Parathyroid adenoma (tissue), 2 donors: ENCODE results near the gene SEC23A.
A peak's percentile ranks its signal among the peaks of the same experiment; 100 is the strongest.
"Not testable (repeated sequence)": the region's sequence is repeated elsewhere in the genome, so short reads cannot be mapped to it uniquely, and the experiment has no call there.

Experiments
- H2AFZ ChIP-seq: fragments of 300-600 bp; sonication (generic); one replicate; pipeline ENCODE4 v1.7.0; 2017; ENCODE audit warnings: antibody characterized with exemption, mild to moderate bottlenecking
- H3K27ac ChIP-seq: fragments of 300-600 bp; sonication (generic); one replicate; pipeline ENCODE4 v1.7.0; 2017
- H3K27me3 ChIP-seq: fragments of 300-600 bp; sonication (generic); one replicate; pipeline ENCODE4 v1.7.0; 2017; ENCODE audit warnings: low read length; ENCODE audit not compliant: control insufficient read depth, insufficient read depth
- H3K36me3 ChIP-seq: fragments of 300-600 bp; sonication (generic); one replicate; pipeline ENCODE4 v1.7.0; 2017; ENCODE audit warnings: low read length; ENCODE audit not compliant: control insufficient read depth, insufficient read depth
- H3K4me1 ChIP-seq: fragments of 300-600 bp; sonication (generic); one replicate; pipeline ENCODE4 v1.7.0; 2017; ENCODE audit warnings: control low read depth
- H3K4me2 ChIP-seq: fragments of 300-600 bp; sonication (generic); one replicate; pipeline ENCODE4 v1.7.0; 2017; ENCODE audit warnings: low read length
- H3K4me3 ChIP-seq: fragments of 300-600 bp; sonication (generic); one replicate; pipeline ENCODE4 v1.7.0; 2017; ENCODE audit warnings: low read depth, low read length
- H3K79me2 ChIP-seq: fragments of 300-600 bp; sonication (generic); one replicate; pipeline ENCODE4 v1.7.0; 2017; ENCODE audit warnings: control low read depth
- H3K9ac ChIP-seq: fragments of 300-600 bp; sonication (generic); one replicate; pipeline ENCODE4 v1.7.0; 2017; ENCODE audit warnings: mild to moderate bottlenecking
- H3K9me3 ChIP-seq: fragments of 300-600 bp; sonication (generic); one replicate; pipeline ENCODE4 v1.7.0; 2017; ENCODE audit warnings: low read length; ENCODE audit not compliant: control insufficient read depth
- CTCF ChIP-seq: fragments of 300-600 bp; sonication (generic); IDR thresholded peaks from one replicate; pipeline ENCODE4 v1.7.0; 2017; ENCODE audit warnings: antibody characterized with exemption, mild to moderate bottlenecking
- donor health status: primary hyperparathyroidism.

The SEC23A gene

DNA sequence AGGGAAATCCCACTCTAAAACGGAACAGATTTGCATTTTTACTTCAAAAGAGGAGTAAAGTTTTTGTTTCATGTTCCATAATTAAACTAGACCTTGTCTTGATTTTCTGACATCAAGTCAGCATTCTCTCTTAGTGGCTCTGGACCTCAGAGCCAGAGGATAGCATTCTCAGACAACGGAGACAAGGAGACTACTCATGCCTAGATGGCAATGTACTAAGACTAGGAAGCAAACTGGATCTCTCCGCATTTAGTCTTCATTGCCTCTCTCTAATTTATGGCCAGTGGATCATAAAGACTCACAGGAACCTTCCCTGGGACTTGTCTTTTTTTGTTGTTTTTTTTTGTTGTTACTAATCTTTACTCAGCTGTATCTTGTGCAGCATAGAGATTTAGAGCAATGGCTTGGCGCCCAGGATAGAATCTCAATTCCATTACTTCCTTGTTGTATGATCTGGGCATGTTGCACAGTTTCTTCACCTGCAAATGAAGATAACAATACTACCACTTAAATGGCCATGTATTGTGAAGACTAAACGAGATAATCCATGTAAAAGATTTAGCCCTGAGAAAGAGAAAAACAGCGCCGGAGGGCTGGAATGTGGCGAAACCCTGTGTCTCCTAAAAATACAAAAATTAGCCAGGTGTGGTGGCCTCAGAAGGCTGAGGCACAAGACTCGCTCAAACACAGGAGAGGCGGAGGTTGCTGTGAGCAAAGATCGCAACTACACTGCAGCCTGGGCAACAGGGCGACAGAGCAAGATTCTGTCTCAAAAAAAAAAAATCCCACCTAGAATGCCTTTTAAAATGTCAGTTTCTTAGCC lies 7.1 kb upstream of the SEC23A start:
- Histone ChIP-seq H3K9ac (no peak overlapping the region), H3K27me3 (no peaks in the 10 kb centered on the region), H3K27ac (no peak overlapping the region), H3K4me1 (peaks cover 4% of the 10 kb centered on the region), H3K79me2 (peaks cover 18% of the 10 kb centered on the region), H3K4me2 (no peak overlapping the region), H3K9me3 (no peaks in the 10 kb centered on the region), H3K36me3 (no peaks in the 10 kb centered on the region), H2AFZ (no peak overlapping the region), H3K4me3 (no peak overlapping the region)
- TF ChIP-seq CTCF, result no peak

- no peak overlapping the region for H3K4me3 ChIP-seq
- TF ChIP-seq CTCF, result no peak
- no peak overlapping the region for H3K4me2 ChIP-seq
- peaks cover 11% of the 10 kb centered on the region for H3K4me1 ChIP-seq
- H3K27ac ChIP-seq, result no peak overlapping the region
- H3K36me3 ChIP-seq, result no peaks in the 10 kb centered on the region
- H3K9ac ChIP-seq, result no peak overlapping the region
- H2AFZ ChIP-seq, result no peak overlapping the region
- H3K79me2 ChIP-seq, result peaks cover 16% of the 10 kb centered on the region
- H3K27me3 ChIP-seq, result no peaks in the 10 kb centered on the region
- H3K9me3 ChIP-seq, result no peaks in the 10 kb centered on the region
These were observed 5.8 kb upstream of the SEC23A start for GRCh38 chr14:39108791-39109190.

- H3K27me3 ChIP-seq, result no peaks in the 10 kb centered on the region
- peaks cover 11% of the 10 kb centered on the region for H3K4me1 ChIP-seq
- H2AFZ ChIP-seq, result no peak overlapping the region
- TF ChIP-seq CTCF, result no peak
- H3K4me2 ChIP-seq, result no peak overlapping the region
- H3K79me2 ChIP-seq, result peaks cover 16% of the 10 kb centered on the region
- H3K27ac ChIP-seq, result no peak overlapping the region
- H3K9ac ChIP-seq, result no peak overlapping the region
- H3K4me3 ChIP-seq, result no peak overlapping the region
- H3K9me3 ChIP-seq, result no peaks in the 10 kb centered on the region
- H3K36me3 ChIP-seq, result no peaks in the 10 kb centered on the region
These were observed 4.6 kb upstream of the SEC23A start for GRCh38 chr14:39107591-39107996.

GRCh38 chr14:39104078-39104801 lies 1.2 kb upstream of the SEC23A start:
- H3K4me3 ChIP-seq, result peak overlapping the region; percentile 75
- peaks cover 11% of the 10 kb centered on the region for H3K4me1 ChIP-seq
- peak overlapping the region; percentile 86 for H3K27ac ChIP-seq
- H3K9me3 ChIP-seq, H3K36me3 ChIP-seq, H3K9ac ChIP-seq, H3K27me3 ChIP-seq: not testable (repeated sequence)
- peaks cover 16% of the 10 kb centered on the region for H3K79me2 ChIP-seq
- peak overlapping the region; percentile 91 for H2AFZ ChIP-seq
- H3K4me2 ChIP-seq, result peak overlapping the region; percentile 75

DNA sequence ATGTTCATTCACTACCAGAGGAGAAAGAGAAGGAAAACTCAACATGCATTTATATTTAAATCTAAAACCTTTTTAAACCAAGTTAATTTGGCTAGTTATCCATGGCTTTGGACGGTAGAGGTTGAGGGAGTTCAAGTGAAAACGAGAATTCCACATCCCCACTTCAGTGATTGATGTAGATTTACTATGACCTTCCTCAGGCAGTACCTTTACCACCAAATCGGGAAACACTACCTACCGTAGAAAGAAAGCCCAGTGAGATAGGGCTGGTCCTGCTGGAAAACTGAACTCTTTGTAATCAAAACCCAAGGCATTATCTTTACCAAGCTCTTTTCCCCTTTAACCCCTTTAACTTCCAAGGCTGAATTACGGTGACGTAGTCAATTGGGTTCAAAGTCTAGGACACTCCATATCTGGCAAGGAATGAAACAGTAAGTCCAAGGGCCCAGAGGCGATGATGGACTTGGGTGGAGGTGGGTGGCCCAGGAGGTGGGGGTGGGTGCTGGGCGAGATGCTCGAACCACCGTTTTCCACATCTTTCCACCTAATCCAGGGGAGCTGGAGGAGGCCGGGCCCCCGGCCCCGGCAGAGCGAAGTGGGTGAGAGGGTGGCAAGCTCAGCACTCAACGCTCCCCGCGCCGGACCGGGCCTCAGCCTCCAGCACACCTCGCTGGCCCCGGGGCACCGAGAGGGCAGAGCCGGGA lies 618 bp downstream of the SEC23A start:
- Histone ChIP-seq H3K9me3 (no peaks in the 10 kb centered on the region), H3K36me3 (no peaks in the 10 kb centered on the region), H3K79me2 (peaks cover 12% of the 10 kb centered on the region), H2AFZ (peak overlapping the region; percentile 91), H3K27me3 (no peaks in the 10 kb centered on the region), H3K4me2 (peak overlapping the region; percentile 75), H3K27ac (peak overlapping the region; percentile 86), H3K4me1 (peaks cover 11% of the 10 kb centered on the region), H3K4me3 (peak overlapping the region; percentile 75), H3K9ac (peak overlapping the region; percentile 70)
- no peak for TF ChIP-seq CTCF
